Choroid plexus epithelial cell (primary cell): Measurements from ENCODE around the gene ZNF75A.

Experiments used
- DNase-seq: peaks from one replicate; pipeline ENCODE4 v3.0.0-alpha.2; 2010; ENCODE audit warnings: low read depth
- H3K4me3 ChIP-seq: 2 replicates; pipeline ENCODE4 v1.5.1; 2011; ENCODE audit warnings: low read depth, mild to moderate bottlenecking, control low read depth, low read length, moderate library complexity
- CTCF ChIP-seq: conservative IDR thresholded peaks from 2 replicates; pipeline ENCODE4 v1.5.1; 2011; ENCODE audit warnings: low read depth, mild to moderate bottlenecking, control low read depth, inconsistent platforms, low read length, moderate library complexity

ZNF75A gene

GRCh38 chr16:3295209-3295608 lies 10.1 kb upstream of the ZNF75A start:
- H3K4me3 ChIP-seq: no peak overlapping the region
- TF ChIP-seq CTCF: no peak
- no peak for DNase-seq

GRCh38 chr16:3295783-3296182 lies 9.5 kb upstream of the ZNF75A start:
- no peak overlapping the region for H3K4me3 ChIP-seq
- no peak for TF ChIP-seq CTCF
- DNase-seq: no peak

- DNase-seq: peak; percentile 42
- TF ChIP-seq CTCF: no peak
- H3K4me3 ChIP-seq: peak overlapping the region; percentile 89
Observed at GRCh38 chr16:3304370-3304769, 927 bp upstream of the ZNF75A start.

GRCh38 chr16:3306078-3306477 lies 781 bp downstream of the ZNF75A start:
- DNase-seq: no peak
- H3K4me3 ChIP-seq: peak overlapping the region; percentile 89
- TF ChIP-seq CTCF: no peak

- no peak overlapping the region for H3K4me3 ChIP-seq
- TF ChIP-seq CTCF: no peak
- DNase-seq: no peak
Observed at GRCh38 chr16:3311496-3311895, 6.2 kb downstream of the ZNF75A start.

- peak; percentile 37 for DNase-seq
- no peak for TF ChIP-seq CTCF
- H3K4me3 ChIP-seq: no peak overlapping the region
Observed at GRCh38 chr16:3317315-3317999, 12.2 kb downstream of the ZNF75A start.

- TF ChIP-seq CTCF: no peak
- DNase-seq: no peak
- H3K4me3 ChIP-seq: no peak overlapping the region
Observed at GRCh38 chr16:3321816-3322215, 16.5 kb downstream of the ZNF75A start.
